Measurements from ENCODE around the gene TMEM98.

- peak; percentile 38 for TF ChIP-seq CTCF (conservative IDR thresholded peaks at IDR 0.05; ENCODE audit: low read depth, low read length)
- no peak for TF ChIP-seq EZH2 (IDR thresholded peaks at IDR 0.05; ENCODE audit: borderline replicate concordance, low read depth, low read length, poor library complexity, severe bottlenecking)
These were observed 13.6 kb downstream of the TMEM98 start for GRCh38 chr17:32941419-32942032.
